Sigmoid colon (tissue), 4 donors: ENCODE results near the gene HIF1A.

ENCODE experiments used
- EP300 ChIP-seq, 4 donors: sonication (generic); formaldehyde crosslinking; IDR thresholded peaks; one replicate each; pipeline ENCODE4 v1.6.1; 2017; ENCODE audit warnings: antibody characterized with exemption in 4 of 4
- POLR2A ChIP-seq, 2 donors: fragments of 450-650 bp; IDR thresholded peaks; one replicate each; pipeline ENCODE4 v1.6.1; 2016; ENCODE audit warnings: antibody characterized with exemption in 2 of 2, mild to moderate bottlenecking in 2 of 2, moderate library complexity in 2 of 2
- POLR2AphosphoS5 ChIP-seq, 4 donors: sonication (generic); formaldehyde crosslinking; IDR thresholded peaks; one replicate each; pipeline ENCODE4 v1.6.1; 2017; ENCODE audit warnings: antibody characterized with exemption in 4 of 4
- TF ChIP-seq, protein P1 (sequence below), 4 experiments: fragments of 450-650 bp in 3 of 4; fragments of 200-600 bp in 1 of 4; IDR thresholded peaks; one replicate each; pipeline ENCODE4 v1.5.1; 2016 to 2019; ENCODE audit warnings: antibody characterized with exemption in 4 of 4, mild to moderate bottlenecking in 3 of 4, moderate library complexity in 2 of 4

DNA sequence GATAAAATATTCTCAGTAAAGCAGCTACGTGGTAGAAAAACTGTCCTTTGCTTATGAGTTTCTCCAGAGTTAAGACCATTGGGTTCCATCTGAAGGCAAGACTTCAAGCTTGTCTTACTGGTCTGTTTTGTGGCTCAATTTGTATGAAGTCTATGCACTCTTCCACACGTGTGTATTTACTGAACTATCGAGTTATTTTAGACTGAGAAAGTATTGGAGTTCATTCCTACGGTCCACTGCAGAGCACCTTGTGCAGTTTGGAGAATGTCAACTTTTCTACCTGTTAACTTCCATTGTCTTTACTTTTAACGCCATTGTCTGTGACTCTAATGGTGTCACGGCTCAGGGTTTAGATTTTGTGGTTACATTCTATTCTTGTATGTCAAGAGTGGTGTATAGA, 3.7 kb downstream of the HIF1A start:
- TF ChIP-seq, protein P1, sequence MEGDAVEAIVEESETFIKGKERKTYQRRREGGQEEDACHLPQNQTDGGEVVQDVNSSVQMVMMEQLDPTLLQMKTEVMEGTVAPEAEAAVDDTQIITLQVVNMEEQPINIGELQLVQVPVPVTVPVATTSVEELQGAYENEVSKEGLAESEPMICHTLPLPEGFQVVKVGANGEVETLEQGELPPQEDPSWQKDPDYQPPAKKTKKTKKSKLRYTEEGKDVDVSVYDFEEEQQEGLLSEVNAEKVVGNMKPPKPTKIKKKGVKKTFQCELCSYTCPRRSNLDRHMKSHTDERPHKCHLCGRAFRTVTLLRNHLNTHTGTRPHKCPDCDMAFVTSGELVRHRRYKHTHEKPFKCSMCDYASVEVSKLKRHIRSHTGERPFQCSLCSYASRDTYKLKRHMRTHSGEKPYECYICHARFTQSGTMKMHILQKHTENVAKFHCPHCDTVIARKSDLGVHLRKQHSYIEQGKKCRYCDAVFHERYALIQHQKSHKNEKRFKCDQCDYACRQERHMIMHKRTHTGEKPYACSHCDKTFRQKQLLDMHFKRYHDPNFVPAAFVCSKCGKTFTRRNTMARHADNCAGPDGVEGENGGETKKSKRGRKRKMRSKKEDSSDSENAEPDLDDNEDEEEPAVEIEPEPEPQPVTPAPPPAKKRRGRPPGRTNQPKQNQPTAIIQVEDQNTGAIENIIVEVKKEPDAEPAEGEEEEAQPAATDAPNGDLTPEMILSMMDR (IDR thresholded peaks at IDR 0.05): no peak
- no peak for TF ChIP-seq EP300 (IDR thresholded peaks at IDR 0.05)
- TF ChIP-seq POLR2AphosphoS5 (IDR thresholded peaks at IDR 0.05): no peak
- no peak for TF ChIP-seq POLR2A (IDR thresholded peaks at IDR 0.05)
